GM18508 (cell line): Measurements from ENCODE around the gene CHD5.
"Not testable (repeated sequence)": the region's sequence is repeated elsewhere in the genome, so short reads cannot be mapped to it uniquely, and the experiment has no call there.

Experiments used
- ATAC-seq: cut with Tn5 transposase; IDR thresholded peaks from one replicate; pipeline ENCODE4 v1.9.1; 2021; ENCODE audit warnings: moderate number of reproducible peaks; ENCODE audit not compliant: insufficient read depth, unreplicated experiment

The CHD5 gene

DNA sequence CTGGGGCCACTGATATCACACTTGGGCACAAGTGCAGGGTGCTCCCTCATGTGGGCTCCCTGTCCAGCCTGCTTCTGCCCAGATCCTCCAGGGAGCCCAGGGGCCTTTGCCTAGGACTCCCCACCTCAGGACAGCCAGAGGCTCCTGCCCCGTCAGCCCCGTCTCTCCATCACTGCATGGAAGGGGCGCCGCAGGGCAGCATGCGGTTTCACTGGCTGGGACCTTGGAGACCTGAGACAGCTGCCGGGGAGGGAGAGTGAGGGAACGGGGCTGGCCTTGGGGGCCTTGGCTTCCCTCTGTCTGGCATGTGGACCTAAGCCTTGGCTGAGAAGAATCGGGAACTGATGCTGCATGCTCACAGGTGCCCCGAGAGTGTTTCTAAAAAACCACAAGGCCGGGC, 87.9 kb downstream of the CHD5 start:
- ATAC-seq, result no peak

DNA sequence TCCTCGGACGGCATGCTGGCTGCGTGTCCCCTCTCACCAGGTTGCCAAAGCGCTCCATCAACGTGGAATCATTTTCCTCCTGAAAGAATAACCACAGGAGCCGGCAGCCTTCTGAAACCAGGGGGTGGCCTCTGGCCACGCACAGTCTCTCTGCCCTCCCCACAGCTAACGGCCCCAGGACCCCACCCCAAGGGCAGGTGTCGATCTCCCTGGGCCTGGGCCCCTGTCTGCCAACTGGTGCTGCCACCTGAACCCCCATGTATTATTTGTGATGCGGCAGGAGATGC, 88.4 kb downstream of the CHD5 start:
- no peak for ATAC-seq

DNA sequence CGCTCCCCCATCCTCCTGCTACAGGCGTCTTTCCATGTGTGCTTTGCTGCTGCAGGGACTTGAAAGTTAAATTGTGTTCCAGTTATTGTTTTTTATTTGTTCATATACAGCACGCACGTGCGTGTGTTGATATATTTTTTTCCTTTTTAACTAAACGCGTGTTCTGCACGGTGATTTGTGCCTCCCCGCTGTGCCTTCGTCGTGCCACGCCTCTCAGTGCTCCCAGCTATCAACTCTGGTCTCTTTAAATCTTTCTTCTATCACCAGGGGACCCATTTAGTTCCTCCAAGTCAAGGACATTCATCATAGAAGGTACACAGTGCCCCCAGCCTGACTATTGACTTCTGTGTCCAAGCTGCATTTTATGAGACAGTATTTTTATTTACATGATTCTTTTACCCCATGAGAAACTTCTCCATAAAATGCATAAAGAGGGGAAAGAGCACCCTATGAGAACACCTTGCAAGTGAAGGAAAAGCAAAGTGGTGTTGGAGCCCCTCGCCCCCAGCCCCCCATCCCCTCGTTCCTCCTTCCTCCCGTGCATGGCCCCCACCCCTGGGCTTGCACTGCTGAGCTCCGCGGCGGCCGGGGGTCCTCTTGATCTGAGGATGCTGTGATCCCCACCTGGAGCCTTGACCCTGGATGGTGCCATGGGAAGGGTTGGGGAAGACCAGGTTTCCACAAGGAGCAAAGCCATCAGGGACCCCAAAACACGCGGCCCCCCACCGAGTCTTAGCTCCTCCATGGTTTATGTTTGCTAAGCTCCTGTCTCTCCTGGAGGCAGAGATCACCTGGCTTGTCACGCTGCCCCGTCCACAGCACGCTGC, 88.9 kb downstream of the CHD5 start:
- ATAC-seq, result no peak

DNA sequence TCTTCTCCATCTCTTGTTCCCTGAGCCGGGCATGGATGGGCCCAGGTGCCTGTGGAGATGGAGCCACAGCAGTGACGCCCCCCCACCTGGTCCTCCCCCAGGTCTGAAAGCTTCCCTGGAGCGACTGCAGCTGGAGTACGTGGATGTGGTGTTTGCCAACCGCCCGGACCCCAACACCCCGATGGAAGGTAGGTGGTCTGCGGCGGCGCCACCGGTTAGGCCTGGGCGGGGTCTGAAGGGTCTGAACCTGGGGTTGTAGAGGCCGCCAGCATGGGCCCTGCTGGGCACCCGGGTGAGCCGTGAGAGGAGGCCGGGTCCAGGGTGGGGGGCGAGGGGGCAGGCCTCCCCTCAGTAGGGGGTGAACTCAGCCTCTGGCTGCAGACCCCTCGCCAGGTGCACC, 89.8 kb downstream of the CHD5 start:
- ATAC-seq, result no peak

DNA sequence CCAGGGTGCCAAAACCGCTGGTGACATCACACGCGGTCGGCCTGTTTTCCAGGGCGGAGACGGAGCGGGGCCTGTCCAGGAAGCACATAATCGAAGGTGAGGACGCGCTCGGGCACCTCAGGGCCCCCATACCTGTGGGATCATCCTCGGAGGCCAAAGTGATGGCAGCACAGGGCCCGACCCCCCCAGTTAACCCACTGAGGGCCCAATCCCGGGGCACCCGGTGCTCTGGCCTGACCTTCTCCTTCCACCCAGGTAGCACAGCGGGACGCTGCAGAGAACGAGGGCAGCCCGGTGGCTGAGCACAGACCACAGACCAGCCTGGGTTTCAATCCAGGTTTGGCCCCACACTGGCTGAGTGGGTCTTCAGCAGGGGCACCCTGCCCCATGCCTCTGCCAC, 91.2 kb downstream of the CHD5 start:
- ATAC-seq, result no peak

DNA sequence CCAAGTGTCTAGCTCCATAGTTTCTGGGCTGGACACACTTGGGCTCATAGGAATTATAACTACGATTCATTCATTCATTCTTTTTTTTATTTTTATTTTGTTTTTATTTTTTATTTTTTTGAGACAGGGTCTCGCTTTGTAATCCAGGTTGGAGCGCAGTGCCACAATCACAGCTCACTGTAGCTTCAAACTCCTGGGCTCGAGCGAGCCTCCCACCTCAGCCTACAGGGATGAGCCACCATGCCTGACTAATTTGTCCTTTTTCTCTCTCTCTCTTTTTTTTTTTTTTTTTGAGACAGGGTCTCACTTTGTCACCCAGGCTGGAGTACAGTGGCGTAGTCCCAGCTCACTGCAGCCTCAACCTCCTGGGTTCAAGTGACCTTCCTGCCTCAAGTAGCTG, 92.2 kb downstream of the CHD5 start:
- ATAC-seq, result no peak

DNA sequence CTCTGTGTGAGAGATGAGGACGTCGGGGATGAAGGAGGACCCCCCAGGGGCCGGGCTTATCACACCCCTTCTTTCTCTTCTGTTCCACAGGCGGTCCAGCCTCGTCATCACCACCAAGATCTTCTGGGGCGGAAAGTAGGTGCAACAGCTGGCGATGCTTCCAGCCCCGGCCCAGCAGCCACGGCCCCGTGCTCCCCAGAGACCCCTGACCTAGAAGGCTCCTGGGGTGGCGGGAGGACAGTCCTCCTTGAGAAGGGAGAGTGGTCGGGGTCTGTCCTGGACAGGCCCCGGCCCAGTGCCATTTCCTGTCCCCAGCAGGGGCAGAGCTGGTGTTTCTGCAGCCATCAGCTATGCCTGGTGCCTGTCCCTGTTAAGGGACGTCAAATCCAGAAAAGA, 92.7 kb downstream of the CHD5 start:
- ATAC-seq, result no peak

DNA sequence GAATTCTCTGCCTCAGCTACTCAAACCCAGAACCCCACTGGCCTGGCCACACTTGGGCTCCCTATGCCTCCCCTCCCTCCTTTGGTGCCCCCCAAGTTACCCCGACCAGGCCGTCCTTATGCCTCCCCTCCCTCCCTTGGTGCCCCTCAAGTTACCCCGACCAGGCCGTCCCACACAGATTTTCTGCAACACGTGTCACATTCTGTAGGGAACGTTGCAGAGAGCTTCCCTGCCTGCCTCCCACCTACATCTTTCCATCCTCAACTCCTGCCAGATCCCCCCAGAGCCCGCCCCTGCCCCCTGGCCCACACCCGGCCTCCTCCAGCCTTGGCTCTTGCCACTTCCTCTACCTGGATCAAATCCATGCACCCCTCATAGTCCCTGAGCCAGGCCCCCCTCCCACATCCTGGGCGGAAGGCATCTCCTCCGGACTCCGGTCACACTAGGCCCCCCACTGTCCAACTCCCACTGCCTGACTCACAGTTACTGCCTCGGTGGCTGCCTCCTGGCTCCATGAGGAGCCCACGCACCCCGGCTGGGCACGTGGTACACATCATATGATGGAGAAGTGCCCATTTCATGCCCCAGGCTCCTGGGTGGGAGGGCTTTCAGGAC, 93.3 kb downstream of the CHD5 start:
- no peak for ATAC-seq

DNA sequence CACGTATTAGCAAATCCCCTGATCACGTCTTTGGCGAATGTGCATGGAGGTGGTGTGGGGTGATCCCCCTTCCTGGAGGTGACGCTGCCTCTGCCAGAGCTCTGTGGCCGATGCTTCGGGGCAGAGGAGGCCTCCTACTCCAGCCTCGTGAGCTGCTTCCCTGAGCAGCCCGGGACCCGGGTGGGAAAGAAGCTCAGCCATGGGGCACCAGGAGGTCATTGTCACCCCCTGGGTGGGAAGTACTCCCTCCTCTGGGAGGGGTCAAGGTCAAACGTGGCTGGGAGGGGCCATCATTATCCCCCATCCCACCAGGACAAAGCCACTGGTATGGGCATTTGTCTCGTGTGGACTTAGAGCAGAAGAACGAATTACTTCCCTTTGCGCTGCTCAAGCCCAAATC, 93.8 kb downstream of the CHD5 start:
- no peak for ATAC-seq

DNA sequence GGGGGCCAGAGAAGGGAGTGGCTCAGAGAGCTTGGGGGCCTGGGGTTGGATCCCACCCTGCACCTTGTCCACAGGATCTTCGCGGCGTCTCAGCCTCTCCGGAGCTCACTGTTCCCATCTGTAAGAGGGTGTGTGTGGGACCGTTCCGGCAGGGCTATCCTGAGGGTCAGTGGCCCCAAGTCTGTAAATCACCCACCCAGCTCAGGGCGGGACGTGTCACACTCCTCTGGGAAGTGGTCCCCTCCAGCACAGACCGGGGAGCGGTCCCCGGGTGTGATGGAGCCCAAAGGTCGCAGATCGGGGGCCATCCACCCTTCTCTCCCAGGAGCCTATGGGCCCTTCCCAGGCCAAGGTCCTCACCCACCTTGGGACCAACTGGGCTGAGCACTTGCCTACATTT, 94.5 kb downstream of the CHD5 start:
- no peak for ATAC-seq

DNA sequence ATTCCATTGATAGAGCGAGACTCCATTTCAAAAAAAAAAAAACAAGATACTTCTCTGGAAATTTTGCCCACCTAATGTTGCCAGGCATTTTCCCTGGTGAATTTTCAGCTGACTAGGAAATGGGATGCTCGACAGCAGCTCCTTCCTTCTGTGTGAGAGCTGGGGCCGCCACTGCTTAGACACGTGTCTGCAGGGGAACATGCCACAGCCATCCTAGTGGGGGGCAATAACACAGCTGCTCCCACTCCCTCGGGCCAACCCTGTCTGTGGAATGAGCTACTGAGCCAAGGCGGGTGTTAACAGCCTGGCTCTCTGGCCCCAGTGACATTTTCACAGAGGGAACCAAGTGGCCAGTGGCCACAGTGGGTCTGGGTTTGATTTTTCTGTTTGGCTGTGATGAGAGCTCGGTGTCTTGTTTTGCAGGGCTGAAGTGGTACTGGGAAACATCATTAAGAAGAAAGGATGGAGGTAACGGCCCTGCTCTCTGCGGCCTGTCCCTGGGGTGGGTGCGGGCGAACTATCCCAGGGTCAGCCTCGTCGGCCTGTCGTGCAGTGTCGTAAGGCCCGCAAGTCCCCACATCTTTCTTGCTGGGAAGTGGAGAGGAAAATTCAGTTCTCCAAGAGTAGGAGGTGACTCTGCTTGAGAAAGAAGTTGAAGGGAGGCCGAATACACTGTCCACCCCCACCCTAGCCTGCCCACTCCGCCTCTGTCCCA, 95.2 kb downstream of the CHD5 start:
- ATAC-seq, result no peak

DNA sequence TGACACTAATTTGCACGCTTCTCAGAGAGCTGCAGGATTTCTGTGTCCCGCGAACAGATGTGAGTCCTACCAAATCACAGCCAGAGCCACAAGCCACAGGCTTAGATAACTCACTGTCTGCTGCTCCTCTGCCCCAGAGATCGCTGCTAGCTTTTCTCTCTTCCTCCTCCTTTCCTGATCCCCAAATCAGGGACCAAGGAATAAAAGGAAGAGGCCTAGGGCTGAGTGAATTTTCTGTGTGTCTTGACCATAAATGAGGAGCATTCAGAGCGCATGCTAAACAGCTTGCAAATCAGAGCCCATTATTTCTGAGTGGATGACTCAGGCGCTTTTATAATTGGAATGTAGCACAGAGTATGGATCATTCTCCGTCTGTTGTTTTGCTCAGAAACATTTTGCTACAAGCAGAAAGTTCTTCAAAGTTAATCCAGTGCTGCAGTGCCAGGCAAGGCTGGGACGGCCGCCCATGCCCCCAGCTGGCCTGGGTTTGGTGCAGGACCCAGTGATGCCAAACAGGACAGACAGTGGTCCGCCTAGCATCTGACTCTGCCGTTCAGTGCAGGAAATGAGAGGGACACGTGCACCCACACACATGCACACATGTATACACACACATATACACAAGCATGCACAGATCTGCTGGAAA, 96.2 kb downstream of the CHD5 start:
- no peak for ATAC-seq

DNA sequence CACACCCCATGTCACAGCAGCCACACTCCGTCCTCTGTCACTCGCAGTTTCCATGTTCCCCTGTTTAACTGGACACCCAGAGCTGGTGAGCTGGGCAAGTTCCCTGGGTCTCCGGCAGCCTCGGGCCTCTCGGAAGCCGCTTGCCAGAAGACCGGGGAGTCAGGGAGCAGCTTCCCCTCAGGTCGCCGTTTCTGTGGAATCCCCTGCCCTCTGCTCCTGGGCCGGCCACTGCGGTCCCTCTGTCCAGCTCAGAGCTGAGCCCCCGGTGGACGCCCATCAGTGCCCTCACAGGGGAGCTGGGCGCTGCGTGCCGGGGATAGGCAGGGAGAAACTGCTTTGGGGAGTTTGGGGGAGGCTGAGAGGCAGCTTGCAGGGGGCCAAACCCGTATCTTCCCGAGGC, 96.7 kb downstream of the CHD5 start:
- ATAC-seq, result no peak

DNA sequence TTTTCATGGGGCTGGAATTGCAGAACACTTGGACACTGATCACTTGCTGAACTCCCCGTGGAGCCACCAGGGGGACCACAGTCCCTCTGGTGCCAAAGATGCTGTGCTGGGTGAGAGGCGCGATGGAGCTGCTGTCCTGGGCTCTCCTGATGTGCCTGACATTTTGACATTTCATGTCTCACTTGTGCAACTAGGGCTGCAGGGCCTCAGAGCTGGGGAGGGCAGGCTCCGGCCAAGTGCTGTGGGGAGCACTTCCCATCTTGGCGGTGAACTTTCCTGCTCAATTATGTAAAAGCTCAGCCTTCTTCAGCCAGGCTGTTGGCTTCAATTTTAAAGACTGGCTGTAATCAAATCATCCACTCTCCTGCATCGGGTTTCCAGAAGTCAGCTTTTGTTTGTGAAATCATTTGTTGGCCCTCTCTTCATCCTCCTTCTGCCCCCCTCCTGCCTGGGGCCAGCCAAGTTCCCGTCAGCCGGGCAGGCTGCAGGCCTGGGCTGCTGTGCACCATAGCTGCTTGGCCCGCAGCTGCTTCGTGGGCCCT, 97.6 kb downstream of the CHD5 start:
- ATAC-seq, result no peak

DNA sequence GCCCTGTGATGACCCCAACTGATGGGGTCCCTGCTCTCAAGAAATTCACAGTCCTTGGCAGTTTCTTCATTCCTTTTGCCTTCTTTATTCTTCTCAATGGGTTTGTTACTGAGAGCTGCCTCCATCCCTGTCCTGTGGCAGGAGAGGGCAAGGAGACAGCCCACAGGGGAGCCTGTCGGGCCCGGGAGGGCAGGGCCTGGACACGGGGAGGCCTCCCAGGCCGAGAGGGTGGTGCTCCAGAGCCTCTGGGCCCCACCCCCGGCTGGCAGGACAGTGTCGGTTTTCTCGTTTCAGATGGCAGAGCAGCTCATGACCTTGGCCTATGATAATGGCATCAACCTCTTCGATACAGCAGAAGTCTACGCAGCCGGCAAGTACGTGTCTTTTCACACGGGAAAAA, 98.2 kb downstream of the CHD5 start:
- ATAC-seq, result no peak

DNA sequence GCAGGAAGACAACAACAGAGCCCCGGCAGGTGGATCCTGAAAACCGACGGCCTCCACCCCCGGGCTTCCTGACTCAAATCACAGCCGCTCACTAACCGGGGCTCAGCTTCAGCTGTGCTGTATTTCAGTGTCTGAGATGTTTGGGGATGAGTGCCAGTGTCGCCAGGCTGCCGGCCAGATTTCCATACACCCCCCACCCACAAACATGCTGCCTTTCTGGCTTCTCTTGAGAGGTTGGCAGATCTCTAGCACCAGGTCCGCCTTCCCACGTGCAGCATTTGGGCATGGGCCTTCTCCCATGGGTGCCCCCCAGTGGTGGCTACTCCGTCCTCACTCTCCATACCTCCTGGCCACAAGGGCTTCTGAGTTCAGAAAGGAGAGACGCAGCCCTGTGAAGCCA, 99.7 kb downstream of the CHD5 start:
- ATAC-seq, result no peak

DNA sequence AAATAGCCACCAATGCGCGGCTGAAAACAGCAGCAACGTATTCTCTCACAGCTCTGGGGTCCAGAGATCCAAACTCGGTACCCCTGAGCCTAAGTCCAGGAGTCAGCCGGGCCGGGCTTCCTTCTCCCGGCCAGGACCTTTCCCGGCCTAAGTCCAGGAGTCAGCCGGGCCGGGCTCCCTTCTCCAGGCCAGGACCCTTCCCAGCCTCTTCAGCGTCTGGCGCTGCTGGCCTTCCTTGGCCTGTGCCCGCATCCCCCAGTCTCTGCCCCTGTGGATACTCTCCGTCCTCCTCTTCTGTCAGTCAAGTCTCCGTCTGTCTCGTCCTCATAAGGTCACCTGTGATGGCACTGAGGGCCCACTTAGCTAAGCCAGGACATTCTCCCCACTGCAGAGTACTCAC, 102.2 kb downstream of the CHD5 start:
- ATAC-seq, result no peak

DNA sequence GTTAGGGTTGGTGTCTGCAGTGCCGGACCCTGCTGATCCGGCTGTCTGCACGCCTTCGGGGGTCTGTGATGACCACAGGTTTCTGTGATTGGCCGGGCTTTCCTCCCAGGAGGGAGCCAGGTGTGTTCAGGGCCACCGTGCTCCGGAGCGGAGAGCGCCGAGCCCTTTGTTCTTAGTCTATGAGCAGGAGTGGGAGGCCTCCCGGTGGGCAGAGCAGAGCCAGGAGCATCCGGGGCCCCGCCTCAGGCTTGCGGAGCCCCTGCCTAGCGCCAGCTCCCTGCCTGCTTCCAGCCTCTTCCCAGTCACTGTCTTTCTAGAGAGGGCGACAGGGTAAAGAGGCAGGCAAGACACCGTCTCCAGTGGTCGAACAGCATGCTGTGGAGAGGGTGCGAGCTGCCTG, 102.6 kb downstream of the CHD5 start:
- ATAC-seq, result no peak

DNA sequence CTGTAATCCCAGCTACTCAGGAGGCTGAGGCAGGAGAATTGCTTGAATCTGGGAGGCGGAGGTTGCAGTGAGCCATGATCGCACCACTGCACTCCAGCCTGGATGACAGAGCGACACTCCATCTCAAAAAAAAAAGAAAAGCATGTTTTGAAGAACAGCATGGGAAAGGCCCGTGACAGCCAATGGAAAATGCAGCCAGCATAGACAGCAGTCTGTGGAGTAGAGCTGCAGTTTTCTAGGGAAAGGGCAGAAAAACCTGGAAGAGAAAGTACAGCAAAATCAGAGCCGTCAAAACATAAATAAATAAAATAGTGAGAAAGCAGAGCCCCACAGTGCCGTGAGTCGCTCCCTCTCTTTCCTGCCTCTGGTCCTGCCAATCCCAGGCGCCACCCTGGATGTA, 103.1 kb downstream of the CHD5 start:
- not testable (repeated sequence) for ATAC-seq

DNA sequence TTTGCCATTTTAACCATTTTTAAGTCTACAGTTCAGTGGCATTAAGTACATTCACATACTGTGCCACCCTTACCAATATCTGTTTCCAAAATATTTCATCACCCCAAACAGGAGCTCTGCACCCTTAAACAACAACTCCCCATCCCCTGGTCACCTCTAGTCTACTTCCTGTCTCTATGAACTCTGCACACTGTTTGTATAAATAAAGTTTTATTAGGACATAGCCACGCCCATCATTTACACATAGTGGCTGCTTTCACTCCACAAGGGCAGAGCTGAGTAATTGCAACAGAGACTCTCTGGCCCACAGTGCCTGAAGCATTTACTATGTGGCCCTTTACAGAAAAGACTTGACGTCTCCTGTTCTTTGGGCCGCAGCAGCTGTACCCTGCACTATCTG, 104.4 kb downstream of the CHD5 start:
- no peak for ATAC-seq
